ENCODE data around the gene TOR1B.

Gene TOR1B

DNA sequence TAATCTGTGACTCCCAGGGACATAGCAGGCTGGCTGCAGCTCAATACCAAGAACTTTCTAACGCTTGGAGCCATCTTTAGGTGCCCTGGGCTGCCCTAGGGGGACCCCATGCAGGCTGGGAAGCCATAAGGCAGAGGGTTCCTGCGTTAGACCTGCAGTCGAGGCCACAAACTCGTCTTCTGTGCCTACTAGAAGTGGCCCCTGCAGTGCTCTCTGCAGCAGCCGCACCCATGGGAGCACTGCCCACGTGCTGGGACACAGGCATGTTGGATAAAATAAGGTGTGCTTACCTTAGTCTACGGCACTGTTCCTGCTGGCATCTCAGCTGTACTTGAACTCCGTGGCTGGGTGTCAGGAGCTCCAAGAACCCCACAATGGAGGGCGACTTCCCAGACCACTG, 9.4 kb downstream of the TOR1B start:
- FAIRE-seq (no peak), DNase-seq (ENCODE audit: insufficient read length, low spot score) (no peak)

DNA sequence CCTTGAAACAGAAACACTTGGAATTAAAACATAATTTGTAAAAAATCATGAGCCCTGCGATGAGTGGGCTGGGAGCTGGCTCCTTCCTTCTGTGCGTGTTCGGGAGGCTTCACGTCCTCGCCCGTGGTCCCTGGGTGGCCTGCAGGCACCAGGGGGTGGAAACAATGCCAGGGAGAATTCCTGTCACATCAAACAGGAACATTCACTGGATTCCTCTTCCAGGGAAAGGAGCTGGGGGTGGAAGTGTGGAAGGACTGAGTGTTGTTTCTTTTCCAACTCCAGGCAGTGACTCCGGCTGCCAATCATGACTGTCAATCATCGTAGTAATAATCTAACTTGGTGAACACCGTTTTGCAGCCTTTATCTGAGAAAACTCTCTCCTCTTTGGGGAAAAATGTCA, 10.7 kb downstream of the TOR1B start:
- FAIRE-seq, result no peak
- no peak for DNase-seq (ENCODE audit: insufficient read length, low spot score)

DNA sequence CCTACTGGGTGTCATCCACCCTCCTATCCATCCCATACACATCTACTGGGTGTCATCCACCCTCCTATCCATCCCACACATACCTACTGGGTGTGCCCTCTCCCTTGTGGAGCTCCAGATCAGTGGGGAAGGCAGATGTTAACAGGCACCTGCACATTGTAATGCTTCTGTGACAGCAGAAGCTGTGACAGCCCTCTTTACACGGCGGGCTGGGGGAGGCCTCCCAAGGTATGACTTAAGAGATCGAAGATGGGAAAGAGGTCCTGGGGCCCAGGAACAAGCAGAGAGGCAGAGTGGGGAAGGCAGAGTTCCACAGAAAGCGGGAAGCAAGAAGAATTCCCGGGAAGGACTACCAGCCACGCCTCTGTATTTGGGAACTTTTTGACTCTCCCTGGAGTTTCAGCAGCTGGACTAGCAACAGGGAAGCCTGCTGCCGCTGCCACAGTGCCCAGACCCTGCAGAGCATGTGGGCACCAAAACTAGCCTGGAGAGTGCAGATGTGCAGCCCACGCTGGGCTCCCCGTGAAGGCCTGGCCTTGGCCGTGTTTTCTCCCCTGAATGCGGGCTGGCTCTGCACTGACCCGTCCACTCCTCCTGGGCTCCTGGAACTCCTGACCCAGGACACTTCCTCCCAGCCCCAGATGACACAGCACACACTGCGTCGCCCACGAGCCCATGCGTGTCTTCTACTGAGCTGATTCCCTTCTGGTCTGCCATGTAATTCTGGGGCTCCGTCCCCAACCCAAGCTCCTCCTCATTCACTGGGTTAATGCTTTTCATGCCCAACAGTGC, 11.6 kb downstream of the TOR1B start:
- FAIRE-seq, result no peak
- no peak for DNase-seq (ENCODE audit: insufficient read length, low spot score)

DNA sequence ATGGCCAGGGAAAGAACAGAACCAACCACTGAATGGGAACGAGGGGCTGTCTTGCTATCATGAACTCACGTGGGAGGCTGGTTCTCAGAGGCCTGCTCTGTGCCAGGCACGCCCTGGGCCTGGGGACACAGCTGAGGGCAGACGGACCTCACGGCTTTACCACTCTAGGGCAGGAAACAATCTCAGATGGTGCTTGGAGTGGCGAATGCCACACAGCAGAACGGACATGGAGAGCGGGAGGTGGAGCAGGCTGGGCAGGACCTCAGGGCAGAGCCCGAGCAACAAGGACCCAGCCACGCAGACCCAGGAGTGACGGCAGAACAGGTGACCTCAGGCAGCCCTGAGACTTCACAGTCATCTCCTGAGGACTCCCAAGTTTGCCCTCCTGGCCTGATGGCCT, 12.3 kb downstream of the TOR1B start:
- DNase-seq (ENCODE audit: insufficient read length, low spot score), result no peak
- no peak for FAIRE-seq

DNA sequence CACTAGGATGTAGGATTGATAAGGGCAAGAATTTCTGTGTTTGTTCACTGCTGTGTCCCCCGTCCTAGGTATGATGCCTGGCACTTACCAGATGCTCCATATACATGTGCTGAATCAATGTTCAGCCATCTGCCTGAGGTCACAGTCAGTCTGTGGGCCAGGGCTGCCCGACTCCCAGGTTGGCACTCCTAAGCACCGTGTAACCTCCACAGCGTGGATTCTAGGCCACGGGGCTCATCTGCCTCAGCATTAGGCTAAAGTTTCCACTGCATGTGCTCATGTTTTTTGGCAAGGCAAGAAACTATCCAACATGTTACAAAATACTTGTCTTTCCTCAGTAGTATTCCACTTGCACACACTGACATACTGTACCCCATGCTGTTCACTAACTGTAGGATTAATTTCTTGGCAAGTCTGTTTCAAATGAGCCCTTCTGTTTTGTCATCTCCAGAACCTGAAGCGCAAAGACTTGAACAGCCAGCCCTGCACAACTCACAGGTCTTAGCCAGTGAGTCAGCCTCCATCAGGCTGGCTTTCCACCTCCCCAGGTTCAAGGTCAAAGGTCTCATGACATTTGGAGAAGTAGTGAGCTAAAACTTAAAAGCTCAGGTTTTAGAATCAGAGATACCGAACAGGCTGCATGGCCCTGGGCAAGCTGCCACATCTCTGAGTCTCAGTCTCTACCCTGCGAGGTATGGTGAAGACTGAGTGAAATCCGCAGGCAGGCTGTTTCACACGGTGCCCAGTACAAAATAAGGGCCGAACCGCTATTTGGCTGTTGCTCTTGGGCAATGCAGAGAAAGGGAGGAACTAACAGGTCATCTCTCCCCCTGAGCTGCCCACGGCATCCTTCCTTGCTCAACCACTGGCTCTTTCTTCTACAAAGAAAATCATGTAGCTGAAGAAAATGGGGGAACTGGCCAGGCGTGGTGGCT, 13.8 kb downstream of the TOR1B start:
- FAIRE-seq, result no peak
- no peak for DNase-seq (ENCODE audit: insufficient read length, low spot score)

DNA sequence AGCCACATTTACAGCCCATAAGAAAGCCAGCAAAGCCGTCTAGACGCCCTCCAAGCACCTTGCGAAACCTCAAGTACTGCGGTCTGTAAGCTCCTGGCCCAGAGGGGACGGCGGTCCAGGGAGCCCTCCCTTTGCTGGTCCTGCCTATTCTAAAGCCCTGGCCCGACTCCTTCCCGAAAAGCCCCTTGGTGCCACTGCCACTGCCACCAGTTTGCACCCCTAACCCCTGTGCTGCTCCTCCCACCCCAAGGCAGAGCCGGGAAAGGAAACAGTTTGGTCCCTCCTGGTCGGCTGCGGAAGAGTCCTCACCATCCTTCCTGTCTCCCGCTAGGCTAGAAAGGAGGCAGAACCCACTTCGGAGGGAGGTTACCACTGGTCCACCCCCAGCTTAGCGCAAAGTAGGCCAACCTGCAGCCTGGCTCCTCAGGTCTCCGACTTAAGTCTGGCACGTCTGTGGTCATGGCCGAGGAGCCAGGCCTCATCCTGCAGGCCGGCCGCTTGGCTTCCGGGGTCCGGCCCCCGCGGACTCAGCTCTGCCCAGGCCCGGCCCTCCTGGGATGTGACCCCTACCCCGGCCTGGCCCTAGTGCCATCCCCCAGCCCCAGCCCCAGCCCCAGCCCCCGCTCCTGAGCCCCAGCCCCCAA, 20.0 kb downstream of the TOR1B start:
- DNase-seq (ENCODE audit: insufficient read length, low spot score), result peak; percentile 8
- no peak for FAIRE-seq

DNA sequence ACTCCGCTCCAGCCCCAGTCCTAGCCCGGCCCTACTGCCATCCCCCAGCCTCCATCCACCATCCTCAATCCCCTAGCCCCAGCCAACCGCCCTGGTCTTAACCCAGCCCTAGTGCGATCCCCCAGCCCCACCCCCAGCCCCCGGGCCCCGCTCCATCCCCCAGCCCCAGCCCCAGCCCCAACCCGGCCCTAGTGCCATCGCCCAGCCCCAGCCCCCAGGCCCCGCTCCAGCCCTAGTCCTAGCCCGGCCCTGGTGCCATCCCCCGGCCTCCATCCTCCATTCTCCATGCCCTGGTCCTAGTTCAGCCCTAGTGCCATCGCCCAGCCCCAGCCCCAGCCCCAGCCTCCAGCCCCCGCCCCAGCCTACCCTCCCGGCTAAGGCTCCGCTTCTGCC, 20.6 kb downstream of the TOR1B start:
- no peak for FAIRE-seq
- DNase-seq (ENCODE audit: insufficient read length, low spot score), result no peak

DNA sequence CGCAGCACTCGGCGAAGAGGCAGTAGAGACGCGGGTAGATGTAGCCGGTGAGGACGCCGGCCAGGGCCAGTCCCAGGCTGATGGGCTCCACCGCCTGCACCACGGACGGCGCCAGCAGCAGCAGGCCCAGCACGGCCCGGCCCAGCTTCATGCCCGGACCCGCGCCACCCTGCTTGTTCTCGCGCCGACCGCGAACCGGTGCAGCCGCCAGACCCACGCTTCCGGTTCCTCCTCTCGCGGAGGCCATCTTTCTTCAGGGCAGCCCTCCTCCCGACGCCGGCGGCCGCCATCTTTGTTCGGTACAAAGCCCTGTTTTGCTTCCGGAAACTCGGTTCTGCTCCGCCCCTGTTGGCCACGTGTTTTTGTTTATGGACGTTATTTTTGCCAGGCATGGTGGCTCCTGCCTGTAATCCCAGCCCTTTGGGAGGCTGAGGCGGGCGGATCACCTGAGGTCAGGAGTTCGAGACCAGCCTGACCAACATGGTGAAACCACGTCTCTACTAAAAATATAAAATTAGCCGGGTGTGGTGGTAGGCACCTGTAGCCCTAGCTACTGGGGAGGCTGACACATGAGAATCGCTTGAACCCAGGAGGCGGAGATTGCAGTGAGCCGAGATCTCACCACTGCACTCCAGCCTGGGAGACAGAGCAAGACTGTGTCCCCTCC, 21.1 kb downstream of the TOR1B start, which contains the start of gene TOR1A:
TSS of gene TOR1A (minus strand) at position 202 of the 667 bp plus-strand sequence. CDS start at position 151, 51 bp downstream.
- no peak for FAIRE-seq

DNA sequence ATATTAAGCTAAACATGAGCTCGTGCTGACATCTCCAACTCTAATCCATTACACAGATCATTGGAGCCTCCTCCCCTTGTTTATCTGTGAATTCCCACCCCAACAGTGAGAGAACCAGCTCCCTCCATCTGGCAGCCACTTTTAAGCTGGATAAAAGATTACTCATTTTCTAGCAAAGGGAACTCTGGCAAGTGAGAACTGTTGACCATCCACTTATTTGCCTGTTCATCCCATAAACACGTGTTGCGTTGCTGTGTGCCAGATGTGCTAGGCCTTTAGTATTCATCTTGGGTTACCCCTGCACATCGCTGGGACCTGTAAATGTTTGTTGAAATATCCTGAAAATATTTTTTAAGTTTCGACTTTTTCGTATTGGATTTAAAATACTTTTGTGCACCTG, 23.4 kb downstream of the TOR1B start:
- DNase-seq (ENCODE audit: insufficient read length, low spot score) (no peak), FAIRE-seq (no peak)

More for the DNA sequence above, 21.1 kb downstream of the TOR1B start, which contains the start of gene TOR1A:
- DNase-seq (ENCODE audit: insufficient read length, low spot score), result peak; percentile 81

DNA sequence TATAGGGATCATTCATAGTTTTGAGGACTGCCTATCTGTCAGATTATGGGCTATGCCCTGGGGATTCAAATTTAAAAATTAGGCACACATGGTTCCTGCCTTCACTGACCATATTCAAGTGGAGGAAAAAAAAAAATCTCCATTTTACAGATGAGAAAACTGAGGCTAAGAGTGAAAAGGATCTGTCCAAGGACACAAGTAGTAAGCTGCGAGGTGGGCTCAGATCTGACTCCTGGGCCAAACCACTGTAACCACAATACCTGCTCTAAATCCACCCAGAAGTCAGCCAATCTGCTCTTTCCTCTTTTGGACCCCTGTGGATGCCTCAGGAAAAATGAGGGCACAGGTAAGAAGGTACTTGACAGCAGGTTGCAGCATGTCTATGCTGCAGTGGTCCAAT, 23.8 kb downstream of the TOR1B start:
- no peak for FAIRE-seq
- no peak for DNase-seq (ENCODE audit: insufficient read length, low spot score)

DNA sequence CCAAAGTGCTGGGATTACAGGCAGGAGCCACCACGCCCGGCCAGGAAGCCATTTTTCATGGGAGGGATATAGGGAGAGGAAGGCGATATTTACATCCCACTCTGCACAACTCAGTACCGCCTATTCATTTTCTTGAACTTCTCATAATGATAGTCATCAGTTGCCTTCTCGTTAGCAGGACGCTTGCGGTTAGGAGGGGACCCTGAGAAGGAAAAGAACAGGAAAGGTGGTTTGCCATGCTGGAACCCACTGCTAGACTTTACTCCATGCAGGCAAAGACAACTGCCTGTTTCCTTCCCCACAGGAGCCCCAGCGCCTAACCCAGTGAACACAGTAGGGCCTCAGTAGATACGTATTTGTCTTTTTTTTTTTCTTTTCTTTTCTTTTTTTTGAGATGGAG, 25.1 kb downstream of the TOR1B start:
- DNase-seq (ENCODE audit: insufficient read length, low spot score) (no peak), FAIRE-seq (no peak)

DNA sequence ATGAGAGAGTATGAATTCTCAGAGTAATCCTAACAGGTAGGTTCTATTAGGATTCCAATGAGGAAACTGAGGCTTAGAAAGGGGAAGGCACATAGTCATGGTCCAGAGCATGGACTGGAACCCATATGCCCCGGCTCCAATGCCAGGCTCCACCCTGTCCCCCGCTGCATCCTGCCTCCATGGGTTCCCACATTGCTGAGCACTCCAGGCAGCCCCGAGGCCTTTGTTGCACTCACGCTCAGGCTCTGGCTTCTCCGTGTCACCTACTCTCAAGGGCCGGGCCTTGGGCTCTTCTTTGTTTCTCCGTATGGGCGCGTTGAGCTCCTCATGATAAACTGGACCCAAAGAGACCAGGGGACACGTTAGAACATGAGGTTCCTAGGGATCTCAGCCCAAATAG, 26.0 kb downstream of the TOR1B start:
- DNase-seq (ENCODE audit: insufficient read length, low spot score), result no peak
- FAIRE-seq, result no peak

DNA sequence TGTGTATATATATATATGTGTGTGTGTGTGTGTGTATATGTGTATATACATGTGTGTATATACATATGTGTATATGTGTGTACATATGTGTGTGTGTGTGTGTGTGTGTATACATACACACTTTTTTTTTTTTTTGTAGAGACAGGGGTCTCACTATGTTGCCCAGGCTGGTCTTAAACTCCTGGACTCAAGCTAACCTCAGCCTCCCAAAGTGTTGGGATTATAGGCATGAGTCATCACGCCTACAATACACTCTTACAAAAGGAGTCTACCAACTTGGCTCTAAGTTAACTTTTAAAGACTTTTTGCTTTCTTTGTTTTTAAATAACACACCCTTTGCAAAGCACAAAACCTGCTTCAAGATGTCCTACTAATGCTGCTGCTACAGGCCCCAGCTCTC, 30.0 kb downstream of the TOR1B start:
- no peak for FAIRE-seq
- no peak for DNase-seq (ENCODE audit: insufficient read length, low spot score)

DNA sequence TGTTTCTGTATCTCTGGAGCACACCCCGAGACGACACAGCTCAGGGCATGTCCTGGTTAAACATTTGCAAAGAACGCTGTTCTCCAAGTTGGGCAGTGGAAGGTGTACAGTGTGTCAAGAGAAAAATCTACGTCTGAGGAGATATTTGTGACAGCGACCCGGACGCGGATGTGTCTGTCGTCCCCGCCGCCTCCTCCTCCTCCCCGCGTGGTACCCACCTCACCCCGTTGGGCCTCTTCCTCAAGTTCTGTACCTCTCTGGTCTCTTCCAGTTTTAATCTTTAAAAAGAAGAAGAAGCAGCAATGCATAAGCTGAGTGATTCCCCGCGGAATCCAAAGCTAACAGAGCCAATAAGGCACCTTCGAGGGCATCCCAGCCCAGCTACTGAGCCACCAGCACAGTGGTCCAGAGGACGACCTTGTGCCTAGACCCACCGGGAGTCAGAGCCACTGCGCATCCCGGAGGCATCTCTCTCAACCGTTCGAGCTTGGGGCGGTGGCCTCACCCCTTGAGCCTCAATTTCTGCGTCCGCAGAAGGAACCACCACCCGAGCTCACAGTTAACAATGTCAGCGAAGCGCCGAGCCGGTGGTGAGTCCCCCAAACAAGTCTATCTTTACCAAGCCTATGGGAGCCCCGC, 31.6 kb downstream of the TOR1B start:
- DNase-seq (ENCODE audit: insufficient read length, low spot score) (peak; percentile 5), FAIRE-seq (no peak)

DNA sequence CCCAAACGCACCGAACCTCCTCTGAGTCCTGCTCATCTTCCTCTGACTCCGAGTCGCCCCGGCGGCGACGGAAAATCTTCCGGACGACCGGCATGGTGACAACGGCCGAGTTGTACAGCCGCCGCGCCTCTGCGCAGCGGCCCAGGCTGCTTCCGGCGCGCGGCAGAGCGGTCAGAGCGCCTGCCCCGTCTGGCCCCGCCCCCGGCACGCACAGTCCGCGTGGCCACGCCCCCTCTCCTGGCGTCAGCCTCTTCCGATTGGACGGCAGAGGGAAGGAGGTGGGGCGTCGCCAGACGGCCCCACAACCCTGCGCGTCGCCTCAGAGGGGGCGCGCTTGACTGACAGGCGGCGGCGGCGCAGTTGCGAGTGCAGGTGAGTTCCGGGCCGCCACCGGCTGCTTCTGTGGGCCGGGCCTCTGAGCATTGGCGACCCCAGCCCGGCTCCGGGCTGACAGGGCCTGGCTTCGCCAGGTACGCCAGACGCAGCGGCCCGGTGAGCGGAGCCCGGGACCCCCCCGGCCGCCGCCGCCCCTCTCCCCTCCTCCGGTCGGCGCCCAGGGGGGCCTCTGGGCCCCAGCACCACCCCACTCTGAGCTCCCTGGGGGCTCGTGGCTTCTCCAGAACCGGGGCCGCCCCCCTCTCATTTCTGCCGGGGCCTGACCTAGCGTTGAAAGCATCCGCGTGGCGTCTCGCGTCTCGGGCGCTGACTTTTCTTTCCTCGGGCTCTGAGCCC, 32.3 kb downstream of the TOR1B start, which contains the start of the genes C9orf78 and USP20:
TSS of gene C9orf78 (minus strand) at position 148 of the 732 bp plus-strand sequence. CDS start at position 94, 54 bp downstream.
TSS of gene USP20 (plus strand) at position 331 of the 732 bp plus-strand sequence. CDS start 17,098 bp downstream, outside the sequence.
- DNase-seq (ENCODE audit: insufficient read length, low spot score) (peak; percentile 88), FAIRE-seq (peak; percentile 40)

DNA sequence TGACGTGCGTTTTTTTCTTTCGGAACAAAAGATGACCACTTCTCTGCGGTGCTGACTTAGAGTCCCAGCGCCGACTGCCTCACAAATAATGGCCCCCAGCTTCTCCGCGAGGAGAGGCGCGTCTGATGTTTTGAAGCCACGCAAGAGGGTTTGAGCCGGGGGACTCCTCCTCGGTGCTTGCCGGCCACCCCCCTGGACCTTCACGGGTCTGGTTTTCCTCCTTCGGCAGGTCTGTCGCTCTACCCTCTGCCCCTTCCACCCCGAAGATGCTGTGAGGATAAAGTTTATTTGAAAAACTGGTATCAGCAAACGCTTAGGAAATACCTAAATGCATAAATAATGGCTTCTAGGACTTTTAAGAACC, 32.9 kb downstream of the TOR1B start:
- DNase-seq (ENCODE audit: insufficient read length, low spot score) (no peak), FAIRE-seq (no peak)

DNA sequence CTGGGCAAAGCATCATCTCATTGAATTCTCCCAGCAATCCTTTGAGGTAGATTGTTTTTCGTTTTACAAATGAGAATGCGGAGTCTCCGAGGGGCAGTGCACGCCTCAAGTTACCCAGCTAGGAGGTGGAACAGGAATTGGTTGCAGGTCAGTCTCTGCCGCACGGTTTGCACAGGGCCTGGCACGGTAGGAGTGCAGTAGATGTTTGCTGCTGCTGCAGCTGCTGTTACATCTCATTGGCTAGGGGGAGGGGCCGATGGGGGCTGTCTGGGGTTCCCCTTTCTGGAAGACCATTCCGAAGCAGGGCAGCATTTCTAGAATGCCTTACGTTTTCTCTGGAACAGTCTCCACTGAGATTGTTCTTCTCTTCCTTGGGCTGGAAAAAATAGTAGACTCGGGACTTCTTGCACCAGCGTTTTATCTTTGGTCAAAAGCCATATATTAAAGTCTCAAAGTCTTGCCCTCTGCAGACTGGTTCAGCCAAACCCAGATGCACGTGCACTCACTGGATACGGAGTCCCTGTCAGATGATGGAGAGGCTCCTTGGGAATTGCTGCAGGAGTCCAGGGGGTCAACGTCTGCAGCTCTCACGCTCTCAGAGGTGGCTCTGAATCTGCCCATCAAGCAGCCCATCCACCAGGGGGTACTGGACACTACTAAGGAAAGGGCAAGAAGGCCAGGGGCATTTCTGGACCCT, 33.5 kb downstream of the TOR1B start:
- FAIRE-seq, result no peak
- no peak for DNase-seq (ENCODE audit: insufficient read length, low spot score)

DNA sequence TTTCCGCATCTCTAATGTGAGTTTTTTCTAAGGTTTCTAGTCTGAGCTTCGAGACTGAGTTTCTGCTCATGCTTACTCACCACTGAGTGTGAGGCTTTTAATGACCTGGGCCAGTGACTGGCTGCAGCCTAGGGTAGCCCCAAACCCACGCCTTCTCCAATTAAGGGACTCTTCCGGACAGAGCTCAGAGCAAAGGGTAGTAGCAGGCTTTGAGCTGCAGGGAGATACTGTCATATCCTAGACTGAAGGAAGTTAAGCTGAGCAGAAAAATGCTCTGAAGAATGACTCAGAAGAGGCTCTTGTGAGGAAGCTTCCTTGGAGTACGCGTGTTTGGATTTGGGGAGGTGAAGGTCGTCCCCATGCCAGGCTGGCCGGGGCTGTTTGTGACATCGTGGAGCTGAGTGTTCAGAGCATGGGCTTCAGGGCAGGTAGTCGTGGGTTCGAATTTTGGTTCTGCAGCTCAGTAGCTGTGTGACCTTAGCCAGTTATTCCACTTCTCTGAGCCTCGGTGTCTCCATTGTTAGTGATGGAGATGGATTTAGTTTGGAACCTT, 35.8 kb downstream of the TOR1B start:
- DNase-seq (ENCODE audit: insufficient read length, low spot score), result peak; percentile 21

More for the DNA sequence above, 35.8 kb downstream of the TOR1B start:
- FAIRE-seq, result no peak

Measured in HTR-8/SVneo (cell line).